ENCODE measurements around the gene DEDD.

Gene DEDD

GRCh38 chr1:161162052-161162451 lies 29.6 kb upstream of the DEDD start:
- no peak for DNase-seq

GRCh38 chr1:161161652-161162051 lies 29.2 kb upstream of the DEDD start:
- no peak for DNase-seq

DNA sequence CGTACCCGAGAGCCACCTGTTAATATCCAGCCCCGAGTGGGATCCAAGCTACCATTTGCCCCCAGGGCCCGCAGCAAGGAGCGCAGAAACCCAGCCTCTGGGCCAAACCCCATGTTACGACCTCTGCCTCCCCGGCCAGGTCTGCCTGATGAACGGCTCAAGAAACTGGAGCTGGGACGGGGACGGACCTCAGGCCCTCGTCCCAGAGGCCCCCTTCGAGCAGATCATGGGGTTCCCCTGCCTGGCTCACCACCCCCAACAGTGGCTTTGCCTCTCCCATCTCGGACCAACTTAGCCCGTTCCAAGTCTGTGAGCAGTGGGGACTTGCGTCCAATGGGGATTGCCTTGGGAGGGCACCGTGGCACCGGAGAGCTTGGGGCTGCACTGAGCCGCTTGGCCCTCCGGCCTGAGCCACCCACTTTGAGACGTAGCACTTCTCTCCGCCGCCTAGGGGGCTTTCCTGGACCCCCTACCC lies 28.2 kb upstream of the DEDD start:
- DNase-seq: no peak

DNA sequence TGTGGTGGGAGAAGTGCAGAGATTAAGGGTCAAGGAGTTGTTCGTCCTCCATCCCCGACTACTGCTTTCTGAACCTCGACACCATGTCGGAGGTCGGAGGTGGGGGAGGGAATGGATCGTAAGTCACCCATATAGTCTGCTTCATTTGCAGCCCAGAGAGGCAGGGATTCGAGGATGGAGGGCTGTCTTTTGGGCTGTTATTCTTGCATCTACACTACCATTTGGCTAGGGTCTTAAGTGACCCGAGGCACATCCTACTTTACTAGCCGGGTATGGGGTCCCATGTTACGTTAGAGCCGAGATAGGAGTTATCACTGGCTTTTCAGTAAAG lies 27.4 kb upstream of the DEDD start:
- no peak for DNase-seq

- peak; percentile 92 to 96 for DNase-seq
These were observed 26.8 kb upstream of the DEDD start, which contains the start of gene USP21 for GRCh38 chr1:161159087-161159912. TSS of gene USP21 (plus strand) at chr1:161159500. CDS start at chr1:161160641, 1,141 bp downstream.

- DNase-seq: no peak
These were observed 26.0 kb upstream of the DEDD start for GRCh38 chr1:161158316-161159010.

- no peak for DNase-seq
These were observed 25.4 kb upstream of the DEDD start for GRCh38 chr1:161157867-161158266.

GRCh38 chr1:161153682-161154337 lies 21.3 kb upstream of the DEDD start, which contains the start of gene UFC1:
TSS of gene UFC1 (plus strand) at chr1:161153978. CDS start at chr1:161153998, 20 bp downstream.
- peak; percentile 76 to 89 for DNase-seq

DNA sequence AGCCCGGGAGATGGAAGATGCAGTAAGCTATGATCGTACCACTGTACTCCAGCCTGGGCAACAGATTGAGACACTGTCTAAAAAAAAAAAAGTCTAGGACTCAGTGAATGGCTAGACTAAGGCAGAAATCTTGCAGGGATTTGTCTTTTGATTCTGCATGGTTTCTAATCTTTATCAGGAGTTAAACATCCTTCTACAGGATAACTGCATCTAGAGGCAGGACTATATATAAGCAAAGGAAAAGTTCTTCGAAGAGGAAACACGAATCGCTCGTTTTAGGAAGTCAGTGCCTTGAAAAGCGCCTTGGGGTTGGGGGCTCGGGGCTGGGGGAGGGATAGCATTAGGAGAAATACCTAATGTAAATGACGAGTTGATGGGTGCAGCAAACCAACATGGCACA lies 20.7 kb upstream of the DEDD start:
- DNase-seq: no peak

- DNase-seq: no peak
These were observed 13.4 kb upstream of the DEDD start for GRCh38 chr1:161145832-161146231.

GRCh38 chr1:161140755-161141400 lies 8.4 kb upstream of the DEDD start:
- no peak for DNase-seq

- DNase-seq: peak in 1 of 2 experiments; percentile 26
These were observed 7.3 kb upstream of the DEDD start for GRCh38 chr1:161139766-161140165.

DNA sequence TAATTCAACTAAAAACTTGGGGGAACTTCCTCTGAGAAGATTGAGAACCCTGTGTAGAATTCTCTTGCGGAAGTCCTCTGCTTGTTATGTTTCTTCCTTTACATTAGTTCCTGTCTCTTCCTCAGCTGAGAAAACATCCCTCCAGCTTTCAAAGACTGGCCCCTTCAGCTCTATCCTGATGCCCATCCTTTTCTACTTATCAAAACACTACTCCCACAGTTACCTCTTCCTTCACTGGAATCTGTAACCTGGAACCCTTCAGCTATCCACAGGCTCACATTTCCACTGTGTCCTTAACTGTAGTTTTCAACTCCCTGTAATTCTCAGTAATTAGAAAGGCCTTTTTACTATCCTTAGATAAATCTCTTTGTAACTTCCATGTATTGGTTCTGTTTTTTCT lies 6.0 kb upstream of the DEDD start:
- no peak for DNase-seq

GRCh38 chr1:161137881-161138280 lies 5.4 kb upstream of the DEDD start:
- DNase-seq: no peak

DNA sequence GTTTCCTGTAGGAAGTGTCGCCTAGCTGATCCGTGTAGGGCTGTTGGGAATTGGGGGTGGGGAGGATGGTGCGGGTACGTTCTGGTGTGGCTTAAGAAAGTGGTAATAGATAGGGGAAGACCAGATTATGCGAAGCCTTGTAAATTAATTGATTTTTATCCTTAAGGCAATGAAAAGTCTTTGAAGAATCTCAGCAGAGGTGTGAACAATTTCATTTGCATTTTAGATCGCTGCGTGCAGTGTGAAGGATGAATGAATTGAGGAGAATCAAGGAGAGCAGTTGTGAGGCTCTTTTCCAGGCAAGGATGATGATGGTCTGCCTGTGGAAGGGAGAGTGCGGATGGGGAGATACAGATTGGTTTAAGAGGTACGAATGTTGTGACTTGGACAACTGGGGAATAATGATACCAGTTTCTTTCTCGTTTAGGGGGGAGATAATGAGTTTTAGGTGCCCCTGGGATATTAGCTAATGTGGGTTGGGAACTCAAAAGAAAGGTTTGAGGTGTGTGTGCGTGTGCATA lies 813 bp upstream of the DEDD start:
- no peak for DNase-seq

DNA sequence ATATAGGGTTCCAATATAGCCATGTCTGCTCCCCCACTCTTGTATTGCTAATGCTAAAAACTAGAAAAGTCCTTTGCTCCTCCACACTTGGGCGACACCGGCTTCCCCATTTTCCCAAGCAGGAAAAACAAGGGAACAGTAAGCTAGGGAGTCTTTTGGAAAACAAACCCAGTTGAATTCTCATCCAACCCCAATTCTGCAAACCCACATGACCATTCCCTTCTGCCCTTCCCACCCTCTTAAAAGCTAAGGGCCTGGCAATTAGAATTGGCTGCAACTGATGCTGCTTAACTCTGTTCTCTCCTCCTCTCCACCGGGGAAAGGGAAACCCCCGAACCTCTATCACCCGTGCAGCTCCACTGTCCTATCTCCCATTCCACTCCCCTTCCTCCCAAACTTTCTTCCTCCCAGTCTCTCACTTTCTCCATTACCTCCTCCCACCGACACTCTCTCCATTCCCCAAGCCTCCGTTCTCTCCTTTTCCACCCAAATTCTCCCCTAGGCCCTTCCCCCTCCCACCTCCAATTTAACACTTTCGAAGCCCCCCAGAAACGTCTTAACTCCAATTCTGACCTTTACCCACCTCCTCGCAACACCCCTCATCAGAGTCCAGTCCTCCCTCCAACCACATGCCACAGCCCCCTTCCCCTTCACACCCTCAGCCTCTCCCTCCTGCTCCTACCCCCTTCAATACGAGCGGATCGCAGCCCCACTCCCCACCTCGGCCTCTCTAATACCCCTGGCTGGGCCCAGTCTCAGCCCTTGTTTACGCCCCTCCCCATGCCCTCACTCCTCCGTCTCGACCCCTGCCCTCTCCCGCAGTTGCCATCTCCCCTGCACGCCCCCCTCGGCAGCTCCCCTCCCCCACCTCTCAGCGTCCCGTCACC lies 701 bp downstream of the DEDD start:
- DNase-seq: no peak

DNA sequence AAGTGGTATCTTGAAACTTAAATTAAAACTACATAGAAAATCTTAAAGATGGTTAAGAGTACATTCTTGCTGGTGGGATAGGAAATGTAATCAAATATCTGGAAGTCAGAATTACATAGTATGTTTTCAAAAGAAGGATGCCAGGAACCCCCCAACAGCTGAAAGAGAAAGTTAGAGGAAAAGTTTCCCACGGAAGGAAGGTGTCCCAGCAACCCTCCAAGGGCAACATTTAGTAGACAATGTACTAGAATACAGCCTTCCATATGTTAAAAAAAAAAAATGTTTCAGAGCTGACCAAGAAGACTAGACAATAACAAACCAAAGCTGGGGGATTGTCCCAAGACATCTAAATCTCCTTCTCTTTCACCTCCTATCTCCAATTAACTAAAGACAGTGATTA lies 2.2 kb downstream of the DEDD start:
- no peak for DNase-seq

- no peak for DNase-seq
These were observed 3.7 kb downstream of the DEDD start for GRCh38 chr1:161128591-161129420.

GRCh38 chr1:161127649-161128048 lies 4.8 kb downstream of the DEDD start:
- no peak for DNase-seq

DNA sequence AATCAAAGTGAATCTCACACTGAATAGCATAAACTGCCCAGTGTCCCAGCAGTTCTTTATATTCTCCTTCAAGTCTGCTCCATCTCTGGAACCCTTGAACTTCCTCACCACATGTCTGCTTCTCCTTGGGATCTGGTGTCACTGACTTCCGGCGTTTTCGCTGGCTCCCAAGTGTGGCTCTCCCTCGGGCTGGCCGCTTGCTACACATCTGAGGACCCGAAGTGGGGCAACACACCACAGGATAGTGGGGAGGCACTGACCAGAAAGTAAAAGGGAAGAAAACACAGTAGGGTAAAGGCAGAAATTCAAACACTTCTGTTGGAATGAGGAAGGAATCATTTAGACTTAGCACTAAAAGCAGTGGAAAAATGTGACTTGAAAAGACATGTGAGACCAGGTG lies 9.5 kb downstream of the DEDD start:
- DNase-seq: no peak

DNA sequence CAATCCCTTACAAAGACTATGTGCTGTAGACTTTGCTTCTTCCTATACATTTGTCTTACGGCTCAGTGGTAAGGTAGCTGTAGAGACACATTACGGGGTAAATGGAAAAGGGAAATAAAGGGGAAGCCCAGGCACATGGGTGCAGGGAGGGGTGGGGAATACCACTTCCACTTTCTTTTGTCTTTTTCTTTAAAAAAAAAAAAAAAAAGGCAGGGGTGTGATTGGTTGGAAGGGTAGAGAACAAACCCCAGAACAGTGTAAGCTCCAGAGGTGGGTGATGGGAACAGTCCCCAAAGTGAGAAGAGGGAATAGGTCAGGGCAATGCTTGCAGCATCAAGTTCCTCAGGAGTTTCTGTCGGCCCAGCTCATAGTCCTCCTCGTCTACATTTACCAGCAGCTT lies 10.6 kb downstream of the DEDD start:
- DNase-seq: no peak

Data from NCI-H446 (cell line).